Thoracic aorta (tissue), 2 donors: ENCODE data around the gene ZNF423. TPM values are rescaled to one million over a fixed set of nuclear protein-coding genes. Genes with fewer than 3 reads are reported as not detected.

Source experiments
- ATAC-seq: fragments of 150-250 bp; one replicate; pipeline ENCODE4 v1.8.0; 2017; ENCODE audit warnings: low read depth; ENCODE audit not compliant: insufficient number of reproducible peaks, low FRiP score
- DNase-seq: peaks from one replicate; pipeline ENCODE4 v3.0.0-alpha.2; 2020; ENCODE audit warnings: low spot score
- H3K27ac ChIP-seq, 2 donors: fragments of 200-600 bp; sonication (generic); 1 replicate in 1 of 2; 2 replicates in 1 of 2; pipeline ENCODE4 v1.5.1; 2016; ENCODE audit warnings: mild to moderate bottlenecking in 2 of 2, moderate library complexity in 2 of 2
- H3K27me3 ChIP-seq: fragments of 200-600 bp; sonication (generic); replicated peaks from 2 replicates; pipeline ENCODE4 v1.6.0; 2016; ENCODE audit warnings: mild to moderate bottlenecking; ENCODE audit not compliant: insufficient read depth
- H3K36me3 ChIP-seq: fragments of 200-600 bp; sonication (generic); one replicate; pipeline ENCODE4 v1.5.1; 2016
- H3K4me1 ChIP-seq, 2 donors: fragments of 200-600 bp; sonication (generic); 1 replicate in 1 of 2; 2 replicates in 1 of 2; pipeline versions ENCODE4 v1.5.1 to v1.6.0; 2016; ENCODE audit warnings: low read depth in 2 of 2, mild to moderate bottlenecking in 1 of 2; ENCODE audit not compliant: control insufficient read depth in 1 of 2
- H3K4me3 ChIP-seq: fragments of 200-600 bp; sonication (generic); 2 replicates; pipeline ENCODE4 v1.5.1; 2016; ENCODE audit warnings: mild to moderate bottlenecking
- H3K9me3 ChIP-seq: fragments of 200-600 bp; sonication (generic); 2 replicates; pipeline ENCODE4 v1.5.1; 2016
- total RNA-seq, 2 donors: library from RNA; depleted of rRNA; stranded (reverse); fragments of >200 nt; gene quantifications; one replicate each; pipeline versions ENCODE4 v1.1.0 to v1.2.3, GENCODE V29; 2016
- TF ChIP-seq, protein P1 (sequence below): fragments of 200-600 bp; sonication (generic); IDR thresholded peaks from one replicate; pipeline ENCODE4 v1.5.1; 2019; ENCODE audit warnings: antibody characterized with exemption

ZNF423 gene
- total RNA-seq, 2 donors from 2014 or later: 16.2 to 22.9 TPM

DNA sequence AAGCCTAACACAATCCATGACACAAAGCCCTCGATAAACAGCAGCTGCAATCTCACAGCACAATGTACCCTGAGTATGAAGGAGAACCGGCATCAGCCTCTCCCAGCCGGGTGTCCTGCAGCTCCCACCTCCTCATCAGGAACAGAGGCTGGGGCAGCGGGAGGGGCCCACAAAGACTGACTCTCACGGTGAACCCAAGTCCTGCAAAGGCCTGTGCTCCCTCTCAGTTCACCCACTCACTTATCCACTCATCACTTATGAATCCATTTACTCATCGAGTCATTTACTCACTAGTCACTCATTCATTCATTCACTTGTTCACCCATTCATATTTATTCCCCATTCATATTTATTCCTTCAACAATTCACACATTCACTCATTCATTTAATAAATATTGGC lies 11.6 kb downstream of the ZNF423 start:
- no peak for ATAC-seq
- H3K9me3 ChIP-seq: no peaks in the 10 kb centered on the region
- no peak overlapping the region for H3K27ac ChIP-seq
- TF ChIP-seq, protein P1, sequence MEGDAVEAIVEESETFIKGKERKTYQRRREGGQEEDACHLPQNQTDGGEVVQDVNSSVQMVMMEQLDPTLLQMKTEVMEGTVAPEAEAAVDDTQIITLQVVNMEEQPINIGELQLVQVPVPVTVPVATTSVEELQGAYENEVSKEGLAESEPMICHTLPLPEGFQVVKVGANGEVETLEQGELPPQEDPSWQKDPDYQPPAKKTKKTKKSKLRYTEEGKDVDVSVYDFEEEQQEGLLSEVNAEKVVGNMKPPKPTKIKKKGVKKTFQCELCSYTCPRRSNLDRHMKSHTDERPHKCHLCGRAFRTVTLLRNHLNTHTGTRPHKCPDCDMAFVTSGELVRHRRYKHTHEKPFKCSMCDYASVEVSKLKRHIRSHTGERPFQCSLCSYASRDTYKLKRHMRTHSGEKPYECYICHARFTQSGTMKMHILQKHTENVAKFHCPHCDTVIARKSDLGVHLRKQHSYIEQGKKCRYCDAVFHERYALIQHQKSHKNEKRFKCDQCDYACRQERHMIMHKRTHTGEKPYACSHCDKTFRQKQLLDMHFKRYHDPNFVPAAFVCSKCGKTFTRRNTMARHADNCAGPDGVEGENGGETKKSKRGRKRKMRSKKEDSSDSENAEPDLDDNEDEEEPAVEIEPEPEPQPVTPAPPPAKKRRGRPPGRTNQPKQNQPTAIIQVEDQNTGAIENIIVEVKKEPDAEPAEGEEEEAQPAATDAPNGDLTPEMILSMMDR: no peak
- no peaks in the 10 kb centered on the region for H3K27me3 ChIP-seq
- H3K36me3 ChIP-seq: no peaks in the 10 kb centered on the region
- no peak for DNase-seq
- no peak overlapping the region for H3K4me3 ChIP-seq
- H3K4me1 ChIP-seq: peaks cover 0 to 3% of the 10 kb centered on the region in 2 donors

DNA sequence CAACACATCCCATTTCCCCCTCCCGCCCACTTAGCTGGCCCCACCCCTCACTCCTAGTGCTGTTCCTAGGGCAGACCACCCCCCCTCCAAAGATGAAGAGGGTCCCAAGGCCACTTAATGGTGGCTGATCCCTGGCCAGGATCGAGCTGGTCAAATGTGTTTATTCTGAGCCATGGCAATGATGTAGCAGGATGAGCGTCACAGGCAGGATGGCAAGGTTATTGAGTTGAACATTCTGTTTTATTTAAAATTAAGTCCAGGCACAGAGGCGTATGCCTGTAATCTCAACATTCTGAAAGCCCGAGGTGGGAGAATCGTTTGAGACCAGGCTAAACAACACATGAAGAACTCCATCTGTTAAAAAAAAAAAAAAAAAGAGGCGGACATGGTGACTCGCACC lies 12.2 kb downstream of the ZNF423 start:
- Histone ChIP-seq H3K36me3 (no peaks in the 10 kb centered on the region), H3K4me3 (no peak overlapping the region), H3K27me3 (no peaks in the 10 kb centered on the region), H3K9me3 (no peaks in the 10 kb centered on the region), H3K4me1 (peaks cover 0 to 9% of the 10 kb centered on the region in 2 donors), H3K27ac (no peak overlapping the region)
- ATAC-seq (no peak), DNase-seq (no peak)
- TF ChIP-seq, protein P1: no peak

DNA sequence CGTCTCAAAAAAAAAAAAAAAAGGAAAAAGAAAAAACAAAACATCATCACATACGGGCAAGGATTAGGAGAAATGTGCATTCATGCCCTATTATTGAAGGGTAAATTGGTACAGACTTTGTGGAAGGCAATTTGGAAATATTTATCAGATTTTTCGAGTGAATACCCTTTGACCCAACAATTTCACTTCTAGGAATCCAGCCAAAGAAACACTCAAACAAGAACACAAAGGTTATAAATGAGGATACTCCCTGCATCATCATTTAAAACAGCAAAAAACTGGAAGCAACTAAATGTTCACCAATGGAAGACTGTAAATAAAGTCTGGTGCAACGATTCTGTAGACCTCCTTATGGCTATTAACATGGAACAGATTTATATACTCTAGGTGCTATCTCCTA lies 12.9 kb downstream of the ZNF423 start:
- no peak for ATAC-seq
- no peak for DNase-seq
- Histone ChIP-seq H3K36me3 (no peaks in the 10 kb centered on the region), H3K4me3 (no peak overlapping the region), H3K27me3 (no peaks in the 10 kb centered on the region), H3K4me1 (peaks cover 0 to 17% of the 10 kb centered on the region in 2 donors), H3K9me3 (no peaks in the 10 kb centered on the region), H3K27ac (no peak overlapping the region)
- TF ChIP-seq, protein P1: no peak

DNA sequence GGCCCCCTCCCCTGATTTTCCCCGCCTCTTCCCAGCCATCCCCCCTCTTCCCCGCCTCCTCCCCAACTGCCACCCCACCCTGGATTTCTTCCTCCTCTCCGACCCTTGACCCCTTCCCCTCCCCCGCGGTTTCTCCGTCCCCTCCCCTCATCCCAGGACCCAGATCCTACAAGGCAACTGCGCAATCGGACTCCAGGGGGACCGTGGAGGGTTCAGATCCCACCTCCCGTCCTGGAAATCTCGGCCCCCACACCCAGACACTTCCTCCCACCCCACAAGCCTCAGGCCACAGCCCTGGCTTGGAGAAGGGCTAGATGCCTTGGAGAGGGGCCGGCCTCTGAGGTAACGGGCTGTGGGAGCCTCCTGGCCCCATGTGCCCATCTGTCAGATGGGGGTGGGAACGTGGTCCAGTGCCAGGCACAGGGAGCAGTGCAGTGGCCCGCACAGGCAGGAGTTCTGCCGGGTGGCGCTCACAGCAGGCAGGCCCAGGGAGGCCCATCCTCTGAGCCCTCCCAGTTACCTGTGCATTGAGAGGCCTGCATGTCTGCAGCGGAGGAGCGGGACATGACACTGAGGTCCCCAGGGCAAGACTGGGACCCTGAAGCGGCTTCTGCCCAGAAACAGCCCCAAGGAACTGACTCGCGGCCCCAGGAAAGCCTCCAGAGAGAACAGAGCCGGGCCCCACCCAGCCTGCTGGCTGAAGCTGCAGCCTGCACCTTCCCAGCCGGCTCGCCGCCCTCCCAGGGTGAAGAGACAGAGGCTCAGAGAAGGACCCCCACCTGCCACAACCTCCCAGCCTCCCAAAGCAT lies 16.7 kb downstream of the ZNF423 start:
- Histone ChIP-seq H3K4me1 (peaks cover 31 to 55% of the 10 kb centered on the region in 2 donors), H3K9me3 (no peaks in the 10 kb centered on the region), H3K27me3 (no peaks in the 10 kb centered on the region), H3K4me3 (peak overlapping the region; percentile 45), H3K36me3 (no peaks in the 10 kb centered on the region), H3K27ac (peak overlapping the region in 1 of 2 donors; percentile 17)
- DNase-seq (no peak), ATAC-seq (no peak)
- TF ChIP-seq, protein P1: no peak

DNA sequence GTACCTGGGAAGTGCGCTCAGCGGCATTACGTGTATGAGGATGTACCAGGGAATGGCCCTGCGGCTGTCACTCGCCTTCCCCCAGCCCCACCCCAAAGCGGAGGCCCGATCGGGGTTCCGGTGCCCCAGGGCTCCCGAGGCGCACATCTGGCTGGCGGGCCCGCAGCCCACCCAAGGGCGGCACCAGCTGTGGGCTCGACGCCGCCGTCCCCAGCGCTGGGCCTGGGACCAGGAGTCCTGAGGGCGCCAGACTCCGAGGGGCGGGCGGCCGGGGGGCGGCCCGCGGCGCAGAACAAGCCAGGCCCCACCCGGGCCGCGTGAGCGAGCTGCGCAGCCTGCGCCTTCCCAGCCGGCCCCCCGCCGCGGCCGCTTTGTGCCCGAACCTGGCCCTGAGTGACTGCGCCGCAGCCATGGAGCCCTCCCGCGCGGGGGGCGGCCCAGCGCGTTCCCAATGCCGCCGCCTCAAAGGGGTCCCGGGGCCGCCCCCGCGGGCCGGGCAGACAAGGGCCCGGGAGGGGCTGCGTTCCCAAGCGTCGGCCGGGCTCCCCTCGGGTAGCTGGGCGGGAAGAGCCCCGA lies 17.4 kb downstream of the ZNF423 start:
- Histone ChIP-seq H3K9me3 (no peaks in the 10 kb centered on the region), H3K27me3 (no peaks in the 10 kb centered on the region), H3K4me3 (peak overlapping the region; percentile 45), H3K36me3 (no peaks in the 10 kb centered on the region), H3K4me1 (peaks cover 37 to 62% of the 10 kb centered on the region in 2 donors), H3K27ac (no peak overlapping the region)
- DNase-seq (no peak), ATAC-seq (no peak)
- TF ChIP-seq, protein P1: no peak
